ENCODE measurements around the gene SMARCE1.

GRCh38 chr17:40625311-40625710 is 22.3 kb downstream of the SMARCE1 start:
- TF ChIP-seq CTCF (IDR thresholded peaks at IDR 0.05; ENCODE audit: borderline replicate concordance, extremely low read depth, low read length, poor library complexity, severe bottlenecking) (no peak), EZH2 (IDR thresholded peaks at IDR 0.05; ENCODE audit: borderline replicate concordance, low read depth, low read length, severe bottlenecking) (no peak)
